CD4-positive, alpha-beta T cell treated with Interleukin-10 for 1 hour (primary cell): ENCODE results near the gene PRTFDC1.

Experiments used
- DNase-seq: peaks from one replicate; pipeline ENCODE4 v3.0.0-alpha.2; 2020

The PRTFDC1 gene

GRCh38 chr10:24900888-24901685, 51.3 kb downstream of the PRTFDC1 start:
- no peak for DNase-seq

- DNase-seq, result no peak
These were observed 52.8 kb downstream of the PRTFDC1 start for GRCh38 chr10:24899571-24899970.

GRCh38 chr10:24898501-24898900, 53.9 kb downstream of the PRTFDC1 start:
- DNase-seq, result no peak

- peak; percentile 25 for DNase-seq
These were observed 55.0 kb downstream of the PRTFDC1 start for GRCh38 chr10:24897326-24897926.

GRCh38 chr10:24894728-24895127, 57.7 kb downstream of the PRTFDC1 start:
- DNase-seq, result peak; percentile 36

GRCh38 chr10:24894309-24894708, 58.1 kb downstream of the PRTFDC1 start:
- no peak for DNase-seq

GRCh38 chr10:24893127-24893526, 59.3 kb downstream of the PRTFDC1 start:
- DNase-seq, result no peak

GRCh38 chr10:24891823-24892222, 60.6 kb downstream of the PRTFDC1 start:
- DNase-seq, result no peak

GRCh38 chr10:24889639-24890038, 62.8 kb downstream of the PRTFDC1 start:
- DNase-seq, result no peak

- DNase-seq, result no peak
These were observed 64.6 kb downstream of the PRTFDC1 start for GRCh38 chr10:24887855-24888231.

GRCh38 chr10:24886290-24886680, 66.1 kb downstream of the PRTFDC1 start:
- no peak for DNase-seq

GRCh38 chr10:24885551-24886289, 66.7 kb downstream of the PRTFDC1 start:
- no peak for DNase-seq

GRCh38 chr10:24884793-24885192, 67.6 kb downstream of the PRTFDC1 start:
- no peak for DNase-seq

GRCh38 chr10:24884316-24884715, 68.1 kb downstream of the PRTFDC1 start:
- no peak for DNase-seq

GRCh38 chr10:24883176-24883575, 69.2 kb downstream of the PRTFDC1 start:
- no peak for DNase-seq

GRCh38 chr10:24882047-24882698, 70.2 kb downstream of the PRTFDC1 start:
- peak; percentile 65 for DNase-seq

- no peak for DNase-seq
These were observed 72.5 kb downstream of the PRTFDC1 start for GRCh38 chr10:24879861-24880260.

- DNase-seq, result no peak
These were observed 78.3 kb downstream of the PRTFDC1 start for GRCh38 chr10:24874133-24874532.

- DNase-seq, result no peak
These were observed 79.1 kb downstream of the PRTFDC1 start for GRCh38 chr10:24873281-24873683.

- no peak for DNase-seq
These were observed 79.6 kb downstream of the PRTFDC1 start for GRCh38 chr10:24872790-24873182.

GRCh38 chr10:24872049-24872789, 80.2 kb downstream of the PRTFDC1 start:
- DNase-seq, result no peak
